Chondrocyte (in vitro differentiated cells): ENCODE measurements around the gene MICAL3. TPM values are rescaled to one million over a fixed set of nuclear protein-coding genes. Genes with fewer than 3 reads are reported as not detected.
"Not testable (repeated sequence)": the region's sequence is repeated elsewhere in the genome, so short reads cannot be mapped to it uniquely, and the experiment has no call there.

Source experiments
- DNase-seq: peaks from one replicate; pipeline ENCODE4 v3.0.0; 2021; ENCODE audit warnings: mixed read lengths, low spot score
- H3K27ac Mint-ChIP-seq: one replicate; pipeline ENCODE4 v1.8.0; 2021; ENCODE audit warnings: mild to moderate bottlenecking, moderate library complexity, mixed read lengths; ENCODE audit not compliant: unreplicated experiment
- H3K27me3 Mint-ChIP-seq: 2 replicates; pipeline ENCODE4 v1.8.0; 2021; ENCODE audit warnings: low read depth, mixed read lengths
- H3K36me3 Mint-ChIP-seq: 2 replicates; pipeline ENCODE4 v1.8.0; 2021; ENCODE audit warnings: low read depth, mixed read lengths
- H3K4me1 Mint-ChIP-seq: 2 replicates; pipeline ENCODE4 v1.8.0; 2021; ENCODE audit warnings: low read depth, mild to moderate bottlenecking, mixed read lengths
- H3K4me3 Mint-ChIP-seq: one replicate; pipeline ENCODE4 v1.8.0; 2021; ENCODE audit warnings: mild to moderate bottlenecking, moderate library complexity, mixed read lengths; ENCODE audit not compliant: unreplicated experiment
- H3K9me3 Mint-ChIP-seq: 2 replicates; pipeline ENCODE4 v1.8.0; 2021; ENCODE audit warnings: low read depth, mixed read lengths
- CTCF ChIP-seq: fragments of 200-600 bp; sonication (generic); IDR thresholded peaks from 2 replicates; pipeline ENCODE4 v1.5.0; 2021; ENCODE audit warnings: antibody characterized with exemption, mild to moderate bottlenecking, moderate library complexity
- long read RNA-seq: library from polyadenylated mRNA; stranded (forward); transcript quantifications from one replicate; pipeline ENCODE4 v2.0.0, GENCODE V29; 2021
- total RNA-seq: library from RNA; stranded (reverse); gene quantifications from 3 replicates; pipeline ENCODE4 v1.2.1, GENCODE V29; 2021

The MICAL3 gene
- total RNA-seq: 49.6 to 74.4 TPM (median 68.2 TPM) in 3 replicates
- long read RNA-seq, partial matches to known transcripts: 4 of 8 reads
- long read RNA-seq, other reads (novel, unspliced or antisense): 4 of 8 reads

- Mint-ChIP-seq H3K36me3 (no peaks in the 10 kb centered on the region), H3K9me3 (no peaks in the 10 kb centered on the region), H3K4me3 (peak within 1 kb of the TSS; percentile 99), H3K27me3 (no peaks in the 10 kb centered on the region), H3K4me1 (peaks cover 24% of the 10 kb centered on the region), H3K27ac (peak within 1 kb of the TSS; percentile 93)
- DNase-seq: peak; percentile 79
- peak; percentile 81 for TF ChIP-seq CTCF
These were observed at the start of gene MICAL3 for GRCh38 chr22:18024276-18024939. MICAL3 (minus strand) TSS chr22:18024561; CDS start chr22:17906812, 117,749 bp downstream.

- not testable (repeated sequence) for H3K9me3 Mint-ChIP-seq, H3K36me3 Mint-ChIP-seq, H3K27ac Mint-ChIP-seq, H3K4me3 Mint-ChIP-seq, H3K27me3 Mint-ChIP-seq, DNase-seq
- H3K4me1 Mint-ChIP-seq: peaks cover 35% of the 10 kb centered on the region
These were observed 49.6 kb upstream of the MICAL3 start for GRCh38 chr22:18073927-18074326.

- Mint-ChIP-seq H3K27me3 (no peaks in the 10 kb centered on the region), H3K4me1 (peaks cover 35% of the 10 kb centered on the region), H3K9me3 (no peaks in the 10 kb centered on the region), H3K36me3 (peaks cover under 1% of the 10 kb centered on the region), H3K27ac (no peak overlapping the region), H3K4me3 (no peak overlapping the region)
- no peak for DNase-seq
- no peak for TF ChIP-seq CTCF
These were observed 49.1 kb upstream of the MICAL3 start for GRCh38 chr22:18073467-18073866.

GRCh38 chr22:18071968-18072310 lies 47.6 kb upstream of the MICAL3 start:
- peak; percentile 15 for DNase-seq
- Mint-ChIP-seq H3K4me1 (peaks cover 41% of the 10 kb centered on the region), H3K9me3 (peaks cover 5% of the 10 kb centered on the region), H3K36me3 (peaks cover 3% of the 10 kb centered on the region), H3K27me3 (no peaks in the 10 kb centered on the region), H3K27ac (no peak overlapping the region), H3K4me3 (no peak overlapping the region)
- no peak for TF ChIP-seq CTCF

GRCh38 chr22:18071307-18071967 lies 47.1 kb upstream of the MICAL3 start:
- H3K4me3 Mint-ChIP-seq: not testable (repeated sequence)
- peak; percentile 9 for DNase-seq

GRCh38 chr22:18070556-18071306 lies 46.4 kb upstream of the MICAL3 start:
- Mint-ChIP-seq H3K4me1 (peaks cover 38% of the 10 kb centered on the region), H3K9me3 (peaks cover 5% of the 10 kb centered on the region), H3K27ac (no peak overlapping the region), H3K4me3 (no peak overlapping the region), H3K36me3 (peaks cover 3% of the 10 kb centered on the region), H3K27me3 (no peaks in the 10 kb centered on the region)
- TF ChIP-seq CTCF: peak; percentile 65
- peak; percentile 65 for DNase-seq

More at GRCh38 chr22:18071307-18071967, 47.1 kb upstream of the MICAL3 start:
- H3K9me3 Mint-ChIP-seq, H3K27me3 Mint-ChIP-seq, H3K27ac Mint-ChIP-seq, H3K36me3 Mint-ChIP-seq: not testable (repeated sequence)
- H3K4me1 Mint-ChIP-seq: peaks cover 41% of the 10 kb centered on the region
